ENCODE measurements around the gene DAB2.

DAB2 gene

GRCh38 chr5:39443911-39444310 is 19.1 kb upstream of the DAB2 start:
- in situ Hi-C loops (cut with HindIII; ENCODE audit: low sequenced_read_pairs) = no loop called here
- no peak for DNase-seq (ENCODE audit: low read depth, low spot score)
- no peak for TF ChIP-seq CTCF (IDR thresholded peaks at IDR 0.05; ENCODE audit: low read depth, low read length)
- H3K4me3 ChIP-seq (ENCODE audit: low read depth, low read length) = no peak overlapping the region

GRCh38 chr5:39442991-39443390 is 18.2 kb upstream of the DAB2 start:
- in situ Hi-C loops (cut with HindIII; ENCODE audit: low sequenced_read_pairs) = no loop called here
- TF ChIP-seq CTCF (IDR thresholded peaks at IDR 0.05; ENCODE audit: low read depth, low read length) = no peak
- H3K4me3 ChIP-seq (ENCODE audit: low read depth, low read length) = no peak overlapping the region
- DNase-seq (ENCODE audit: low read depth, low spot score) = no peak

GRCh38 chr5:39441838-39442237 is 17.1 kb upstream of the DAB2 start:
- DNase-seq (ENCODE audit: low read depth, low spot score) = no peak
- in situ Hi-C loops (cut with HindIII; ENCODE audit: low sequenced_read_pairs) = no loop called here

GRCh38 chr5:39440958-39441624 is 16.3 kb upstream of the DAB2 start:
- in situ Hi-C loops (cut with HindIII; ENCODE audit: low sequenced_read_pairs) = no loop called here
- no peak overlapping the region for H3K4me3 ChIP-seq (ENCODE audit: low read depth, low read length)
- no peak for TF ChIP-seq CTCF (IDR thresholded peaks at IDR 0.05; ENCODE audit: low read depth, low read length)
- no peak for DNase-seq (ENCODE audit: low read depth, low spot score)

More at GRCh38 chr5:39441838-39442237, 17.1 kb upstream of the DAB2 start:
- TF ChIP-seq CTCF (IDR thresholded peaks at IDR 0.05; ENCODE audit: low read depth, low read length) = no peak
- H3K4me3 ChIP-seq (ENCODE audit: low read depth, low read length) = no peak overlapping the region

GRCh38 chr5:39440192-39440957 is 15.6 kb upstream of the DAB2 start:
- no peak for TF ChIP-seq CTCF (IDR thresholded peaks at IDR 0.05; ENCODE audit: low read depth, low read length)
- DNase-seq (ENCODE audit: low read depth, low spot score) = no peak
- H3K4me3 ChIP-seq (ENCODE audit: low read depth, low read length) = no peak overlapping the region
- in situ Hi-C loops (cut with HindIII; ENCODE audit: low sequenced_read_pairs) = no loop called here

- in situ Hi-C loops (cut with HindIII; ENCODE audit: low sequenced_read_pairs) = no loop called here
- no peak overlapping the region for H3K4me3 ChIP-seq (ENCODE audit: low read depth, low read length)
- no peak for DNase-seq (ENCODE audit: low read depth, low spot score)
These were observed 14.9 kb upstream of the DAB2 start for GRCh38 chr5:39439582-39440162.

More at GRCh38 chr5:39439582-39440162, 14.9 kb upstream of the DAB2 start:
- TF ChIP-seq CTCF (IDR thresholded peaks at IDR 0.05; ENCODE audit: low read depth, low read length) = no peak
